T-helper 1 cell treated with Interleukin-12 subunit alpha and Interleukin-12 subunit beta and Interleukin-4 antibody, amounts not matched to agents 30 ng/mL and 1 ng/mL, for 36 hours (primary cell): ENCODE data around the gene JAML. TPM values are rescaled to one million over a fixed set of nuclear protein-coding genes. Genes with fewer than 3 reads are reported as not detected.

Experiments used
- intact Hi-C: fragments of 100-400 bp; cut with micrococcal nuclease; formaldehyde crosslinking; loops from one replicate; pipeline ENCODE4 v1.15.1; 2024
- total RNA-seq: library from RNA; stranded (reverse); gene quantifications from 2 replicates; pipeline ENCODE4 v1.2.3, GENCODE V29; 2022

JAML gene
- total RNA-seq, 1 donor from 2014 or later, result 55.6 TPM

GRCh38 chr11:118240999-118241763 lies 16.4 kb upstream of the JAML start:
- intact Hi-C loops, result loop anchor here (1.0 to 5.0 kb wide), 10 partner anchors 10 to 1009 kb away; partner anchors contain the start of genes KMT2A, PCSK7, RNF214 and UBE4A

- intact Hi-C loops, result loop anchor here (1.0 to 5.0 kb wide), 5 partner anchors 22 to 1007 kb away; partner anchors contain the start of genes KMT2A, PCSK7, RNF214 and UBE4A
Measured at GRCh38 chr11:118239509-118240205, 14.8 kb upstream of the JAML start.

- intact Hi-C loops, result no loop called here
Measured at GRCh38 chr11:118238929-118239328, 14.1 kb upstream of the JAML start.

- intact Hi-C loops, result no loop called here
Measured at GRCh38 chr11:118238421-118238820, 13.6 kb upstream of the JAML start.

GRCh38 chr11:118236170-118236569 lies 11.4 kb upstream of the JAML start:
- intact Hi-C loops, result no loop called here

GRCh38 chr11:118234833-118235232 lies 10.0 kb upstream of the JAML start:
- intact Hi-C loops, result no loop called here

GRCh38 chr11:118233850-118234249 lies 9.0 kb upstream of the JAML start:
- intact Hi-C loops, result no loop called here

GRCh38 chr11:118233377-118233776 lies 8.6 kb upstream of the JAML start:
- intact Hi-C loops, result no loop called here

- intact Hi-C loops, result no loop called here
Measured at GRCh38 chr11:118232659-118233058, 7.8 kb upstream of the JAML start.

GRCh38 chr11:118231461-118231860 lies 6.7 kb upstream of the JAML start:
- intact Hi-C loops, result no loop called here

GRCh38 chr11:118230088-118230487 lies 5.3 kb upstream of the JAML start:
- intact Hi-C loops, result no loop called here

GRCh38 chr11:118229274-118229847 lies 4.5 kb upstream of the JAML start:
- intact Hi-C loops, result loop anchor here (5.0 kb wide), 3 partner anchors 242 to 412 kb away; partner anchors contain the start of gene IL10RA

- intact Hi-C loops, result loop anchor here (1.0 to 5.0 kb wide), 4 partner anchors 13 to 411 kb away; partner anchors contain the start of gene IL10RA
Measured at GRCh38 chr11:118227865-118228785, 3.3 kb upstream of the JAML start.

GRCh38 chr11:118226781-118227180 lies 2.0 kb upstream of the JAML start:
- intact Hi-C loops, result loop anchor here (5.0 kb wide), 3 partner anchors 239 to 409 kb away; partner anchors contain the start of gene IL10RA

GRCh38 chr11:118226296-118226695 lies 1.5 kb upstream of the JAML start:
- intact Hi-C loops, result loop anchor here (5.0 kb wide), 3 partner anchors 239 to 409 kb away; partner anchors contain the start of gene IL10RA

- intact Hi-C loops, result loop anchor here (1.0 to 2.0 kb wide), 7 partner anchors 17 to 175 kb away; partner anchors contain the start of genes CD3E and MPZL3
Measured at GRCh38 chr11:118223992-118224391, 819 bp downstream of the JAML start.

GRCh38 chr11:118223570-118223969 lies 1.2 kb downstream of the JAML start:
- intact Hi-C loops, result no loop called here

GRCh38 chr11:118222437-118222836 lies 2.4 kb downstream of the JAML start:
- intact Hi-C loops, result no loop called here

GRCh38 chr11:118221419-118221818 lies 3.4 kb downstream of the JAML start:
- intact Hi-C loops, result no loop called here

- intact Hi-C loops, result loop anchor here (5.0 kb wide), 1 partner anchor 218 kb away; the partner anchor contains the start of gene KMT2A
Measured at GRCh38 chr11:118219732-118220131, 5.1 kb downstream of the JAML start.
